GM23248 (cell line): ENCODE data around the gene ZNF410. TPM values are rescaled to one million over a fixed set of nuclear protein-coding genes. Genes with fewer than 3 reads are reported as not detected.

Source experiments
- DNase-seq: peaks from one replicate; pipeline ENCODE4 v3.0.0-alpha.2; 2015
- H2AFZ ChIP-seq: fragments of 200-600 bp; sonication (generic); 2 replicates; pipeline ENCODE4 v1.6.1; 2016; ENCODE audit warnings: antibody characterized with exemption
- H3F3A ChIP-seq: fragments of 200-600 bp; sonication (generic); 2 replicates; pipeline ENCODE4 v1.6.1; 2016; ENCODE audit warnings: mild to moderate bottlenecking, antibody characterized with exemption, mixed run types; ENCODE audit not compliant: insufficient read depth
- H3K27ac ChIP-seq: fragments of 200-600 bp; sonication (generic); 2 replicates; pipeline ENCODE4 v1.5.1; 2016; ENCODE audit warnings: mild to moderate bottlenecking
- H3K27me3 ChIP-seq: fragments of 200-600 bp; sonication (generic); replicated peaks from 2 replicates; pipeline ENCODE4 v1.6.1; 2016; ENCODE audit warnings: mild to moderate bottlenecking; ENCODE audit not compliant: insufficient read depth
- H3K36me3 ChIP-seq: fragments of 200-600 bp; sonication (generic); 2 replicates; pipeline ENCODE4 v1.6.1; 2016; ENCODE audit warnings: low read depth, mild to moderate bottlenecking
- H3K4me1 ChIP-seq: fragments of 200-600 bp; sonication (generic); 2 replicates; pipeline ENCODE4 v1.6.1; 2016; ENCODE audit warnings: mild to moderate bottlenecking; ENCODE audit not compliant: insufficient read depth
- H3K4me2 ChIP-seq: fragments of 200-600 bp; sonication (generic); one replicate; pipeline ENCODE4 v1.6.1; 2016; ENCODE audit warnings: mild to moderate bottlenecking; ENCODE audit not compliant: unreplicated experiment
- H3K4me3 ChIP-seq: fragments of 200-600 bp; sonication (generic); 2 replicates; pipeline ENCODE4 v1.5.1; 2016; ENCODE audit warnings: mild to moderate bottlenecking
- H3K79me2 ChIP-seq: fragments of 200-600 bp; sonication (generic); 2 replicates; pipeline ENCODE4 v1.6.1; 2016; ENCODE audit warnings: mild to moderate bottlenecking; ENCODE audit not compliant: insufficient read depth
- H3K9ac ChIP-seq: fragments of 200-600 bp; sonication (generic); 2 replicates; pipeline ENCODE4 v1.6.1; 2016; ENCODE audit warnings: mild to moderate bottlenecking
- H3K9me2 ChIP-seq: fragments of 200-600 bp; sonication (generic); 2 replicates; pipeline ENCODE4 v1.6.1; 2016; ENCODE audit warnings: mixed run types, mild to moderate bottlenecking, moderate library complexity; ENCODE audit not compliant: insufficient read depth
- H3K9me3 ChIP-seq: fragments of 200-600 bp; sonication (generic); one replicate; pipeline ENCODE4 v1.6.1; 2017; ENCODE audit warnings: low read depth
- H4K20me1 ChIP-seq: fragments of 200-600 bp; sonication (generic); 2 replicates; pipeline ENCODE4 v1.6.0; 2016; ENCODE audit not compliant: insufficient read depth
- EZH2 ChIP-seq: fragments of 200-600 bp; sonication (generic); IDR thresholded peaks from 2 replicates; pipeline ENCODE4 v1.6.1; 2018; ENCODE audit warnings: antibody characterized with exemption, mild to moderate bottlenecking; ENCODE audit not compliant: insufficient read depth, poor library complexity, severe bottlenecking
- EZH2phosphoT487 ChIP-seq: fragments of 200-600 bp; sonication (generic); IDR thresholded peaks from 2 replicates; pipeline ENCODE4 v1.6.1; 2018; ENCODE audit warnings: antibody characterized with exemption, moderate library complexity, mild to moderate bottlenecking, low read depth; ENCODE audit not compliant: insufficient read depth
- WGBS, 2 experiments: methylation state at CpG; one replicate each; pipeline ENCODE4 v1.1.6; 2015 to 2017; ENCODE audit warnings: low lambda C conversion rate in 2 of 2, low coverage in 1 of 2; ENCODE audit errors: missing lambda C conversion rate in 2 of 2; 5-methylcytosine and 5-hydroxymethylcytosine counted together
- in situ Hi-C: fragments of 300-500 bp; cut with MboI; formaldehyde crosslinking; loops from 2 replicates; pipeline ENCODE4 v1.15.0; 2020
- polyA plus RNA-seq: library from polyadenylated mRNA; unstranded; fragments of >200 nt; fragmentation: Nextera tagmentation; extraction: Ambion mirVana; gene quantifications from 2 replicates; pipeline ENCODE4 v1.2.1, GENCODE V29; 2016
- small RNA-seq: library from RNA; depleted of rRNA; stranded (forward); fragments of <200 nt; gene quantifications from one replicate; pipeline ENCODE3, GENCODE V24; 2014; ENCODE audit warnings: low read depth, low replicate concordance
- total RNA-seq: library from RNA; depleted of rRNA; stranded (reverse); fragments of >200 nt; shearing (Covaris generic); gene quantifications from 2 replicates; pipeline ENCODE4 v1.2.3, GENCODE V29; 2014; rRNA removed

The ZNF410 gene
- total and polyA plus RNA-seq, 2 experiments from 2014 or later, result 54.1 to 64.6 TPM

DNA sequence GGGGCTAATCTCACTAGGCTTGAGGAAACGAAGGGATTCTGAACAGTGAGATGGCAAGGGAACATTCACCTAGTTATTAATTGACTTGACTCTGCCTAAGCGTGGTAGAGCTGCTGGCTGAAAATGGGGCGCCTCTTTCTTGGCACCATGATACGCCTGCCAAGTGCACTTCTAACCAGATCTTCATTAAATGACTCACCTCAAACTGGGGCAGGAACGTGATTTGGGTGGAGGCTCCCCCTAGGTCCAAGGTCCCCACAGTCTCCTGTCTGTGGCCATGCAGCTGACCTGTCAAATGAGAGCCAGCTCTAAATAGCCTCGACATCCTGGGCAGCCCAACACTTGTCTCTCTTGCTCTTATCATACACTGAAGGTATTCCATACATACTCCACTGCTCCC, 89.5 kb downstream of the ZNF410 start:
- H3K27ac ChIP-seq, result no peak overlapping the region
- H2AFZ ChIP-seq, result no peak overlapping the region
- no peaks in the 10 kb centered on the region for H3K4me1 ChIP-seq
- peaks cover 7% of the 10 kb centered on the region; the same call in 1 of the 2 replicates for H3K36me3 ChIP-seq
- no peaks in the 10 kb centered on the region for H4K20me1 ChIP-seq
- H3K9ac ChIP-seq, result no peak overlapping the region
- in situ Hi-C loops, result no loop called here
- H3K4me3 ChIP-seq, result no peak overlapping the region
- WGBS, 2 experiments, result 98 to 99% methylated on average over 6 of the region's 6 CpGs
- H3F3A ChIP-seq, result no peaks in the 10 kb centered on the region
- no peaks in the 10 kb centered on the region for H3K27me3 ChIP-seq
- H3K9me2 ChIP-seq, result no peaks in the 10 kb centered on the region
- no peak overlapping the region for H3K4me2 ChIP-seq
- DNase-seq, result no peak
- no peak for TF ChIP-seq EZH2
- H3K9me3 ChIP-seq, result no peaks in the 10 kb centered on the region
- H3K79me2 ChIP-seq, result no peaks in the 10 kb centered on the region

DNA sequence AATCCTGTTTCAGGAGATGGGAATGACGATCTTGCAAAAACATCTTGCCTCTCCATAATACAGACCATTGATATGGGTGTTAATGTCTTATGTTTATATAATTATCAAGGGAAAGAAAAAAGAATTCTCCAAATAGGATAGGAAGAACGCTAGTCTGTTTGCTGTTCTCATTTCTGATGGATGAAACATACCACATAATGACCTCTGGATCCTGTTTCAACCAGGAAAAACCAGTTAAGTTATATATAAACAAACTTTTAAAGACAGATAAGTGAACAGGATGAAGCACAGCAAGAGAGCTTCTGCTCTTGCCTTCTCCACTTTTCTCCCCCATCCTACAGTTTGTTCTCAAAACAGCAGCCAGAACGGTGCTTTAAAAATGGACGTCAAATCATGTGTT, 91.2 kb downstream of the ZNF410 start:
- no peak overlapping the region for H3K9ac ChIP-seq
- no peaks in the 10 kb centered on the region for H3K9me2 ChIP-seq
- peaks cover 5% of the 10 kb centered on the region; the same call in 1 of the 2 replicates for H3K36me3 ChIP-seq
- no peaks in the 10 kb centered on the region for H3K27me3 ChIP-seq
- no peaks in the 10 kb centered on the region for H3F3A ChIP-seq
- H3K9me3 ChIP-seq, result no peaks in the 10 kb centered on the region
- H3K4me3 ChIP-seq, result no peak overlapping the region
- H3K27ac ChIP-seq, result no peak overlapping the region
- H4K20me1 ChIP-seq, result no peaks in the 10 kb centered on the region
- in situ Hi-C loops, result no loop called here
- no peak for DNase-seq
- H2AFZ ChIP-seq, result no peak overlapping the region
- 89 to 92% methylated on average over 4 of the region's 4 CpGs for WGBS, 2 experiments
- TF ChIP-seq EZH2 (no peak), EZH2phosphoT487 (no peak)
- H3K4me1 ChIP-seq, result no peaks in the 10 kb centered on the region
- no peak overlapping the region for H3K4me2 ChIP-seq
- no peaks in the 10 kb centered on the region for H3K79me2 ChIP-seq

Small RNA genes within 50 kb of the gene (small RNA-seq; reads per million reads assigned to genes)
- not detected for gene AC005520.4
- not detected for gene RF00019

Other genes starting within 250 kb of the ZNF410 start
- 5.9 and 6.3 TPM in 2 replicates for gene DNAL1, start 241.9 kb upstream of the ZNF410 start, total RNA-seq
- gene DNAL1, start 241.9 kb upstream of the ZNF410 start, polyA plus RNA-seq, result 16.7 TPM in 2 replicates
- gene PNMA1, start 172.5 kb upstream of the ZNF410 start, total RNA-seq, result 14.2 and 18.2 TPM in 2 replicates
- 64.7 and 67.7 TPM in 2 replicates for gene PNMA1, start 172.5 kb upstream of the ZNF410 start, polyA plus RNA-seq
- gene PTGR2, start 35.0 kb upstream of the ZNF410 start, total RNA-seq, result 7.2 and 7.5 TPM in 2 replicates
- 9.0 and 9.4 TPM in 2 replicates for gene PTGR2, start 35.0 kb upstream of the ZNF410 start, polyA plus RNA-seq
- 5.3 and 6.5 TPM in 2 replicates for gene FAM161B, start 63.2 kb downstream of the ZNF410 start, total RNA-seq
- gene FAM161B, start 63.2 kb downstream of the ZNF410 start, polyA plus RNA-seq, result 4.1 and 4.5 TPM in 2 replicates
- gene COQ6, start 63.4 kb downstream of the ZNF410 start, total RNA-seq, result 21.4 and 48.0 TPM in 2 replicates
- 29.4 and 40.2 TPM in 2 replicates for gene COQ6, start 63.4 kb downstream of the ZNF410 start, polyA plus RNA-seq
- gene ENTPD5, start 132.4 kb downstream of the ZNF410 start, total RNA-seq, result 6.6 and 11.5 TPM in 2 replicates
- 10.4 and 12.5 TPM in 2 replicates for gene ENTPD5, start 132.4 kb downstream of the ZNF410 start, polyA plus RNA-seq
- gene BBOF1, start 132.5 kb downstream of the ZNF410 start, total RNA-seq, result 3.5 and 18.2 TPM in 2 replicates
- gene BBOF1, start 132.5 kb downstream of the ZNF410 start, polyA plus RNA-seq, result 5.4 and 6.4 TPM in 2 replicates
- gene ALDH6A1, start 197.6 kb downstream of the ZNF410 start, total RNA-seq, result 13.8 and 19.9 TPM in 2 replicates
- gene ALDH6A1, start 197.6 kb downstream of the ZNF410 start, polyA plus RNA-seq, result 20.8 and 21.0 TPM in 2 replicates
- gene LIN52, start 198.1 kb downstream of the ZNF410 start, total RNA-seq, result 6.7 and 8.0 TPM in 2 replicates
- 8.7 and 8.8 TPM in 2 replicates for gene LIN52, start 198.1 kb downstream of the ZNF410 start, polyA plus RNA-seq